ENCODE results near the gene MFSD2A. TPM values are rescaled to one million over a fixed set of nuclear protein-coding genes. Genes with fewer than 3 reads are reported as not detected.
A peak's percentile ranks its signal among the peaks of the same experiment; 100 is the strongest.

Gene MFSD2A
- total and polyA plus RNA-seq, 10 of the 15 experiments (the other 5 are each of a cell fraction or from before 2014, with no cell fraction given): 0.84 to 30.1 (median 15.2) TPM

DNA sequence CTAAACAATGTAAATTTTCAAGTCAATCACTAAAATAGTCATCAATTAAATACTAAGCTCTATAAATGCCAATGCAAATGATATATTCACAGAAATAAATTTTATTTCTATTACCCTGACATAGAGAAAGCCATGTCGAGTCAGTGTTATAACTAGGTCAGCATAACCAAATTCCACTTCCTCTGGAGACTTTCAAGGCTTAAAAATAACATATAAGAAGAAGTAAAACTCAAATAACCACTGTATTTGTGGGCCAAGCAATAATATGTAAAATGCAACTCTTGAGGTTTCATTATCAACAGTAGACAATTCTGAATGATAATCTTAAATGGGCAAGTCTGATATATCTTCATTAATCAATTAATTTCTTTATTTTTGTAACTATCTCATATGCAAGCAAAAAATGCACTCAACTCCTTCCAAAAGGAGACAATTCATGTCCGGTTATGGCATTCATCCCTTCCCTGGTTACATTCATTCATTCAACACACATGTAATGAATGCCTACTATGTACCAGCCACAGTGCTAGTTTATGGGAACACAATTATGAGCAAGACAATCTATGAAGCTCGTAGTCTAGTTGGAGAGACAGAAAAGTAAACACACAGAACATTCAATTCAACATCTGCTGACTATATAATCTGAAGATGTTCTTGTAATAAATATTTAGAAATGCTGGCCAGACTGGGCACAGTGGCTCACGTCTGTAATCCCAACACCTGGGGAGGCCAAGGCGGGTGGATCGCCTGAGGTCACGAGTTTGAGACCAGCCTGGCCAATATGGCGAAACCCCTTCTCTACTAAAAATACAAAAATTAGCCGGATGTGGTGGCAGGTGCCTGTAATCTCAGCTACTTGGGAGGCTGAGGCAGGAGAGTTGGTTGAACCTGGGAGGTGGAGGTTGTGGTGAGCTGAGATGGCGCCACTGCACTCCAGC, 48.5 kb downstream of the MFSD2A start (continued):
- TF ChIP-seq NBN (IDR thresholded peaks at IDR 0.05) (0 out of 2 replicates have a peak, but pooled peaks have one; percentile 31), POLR2AphosphoS5 (IDR thresholded peaks at IDR 0.05; ENCODE audit: low read length) (no peak), TCF12 (IDR thresholded peaks at IDR 0.05; ENCODE audit: low read depth, low read length) (no peak), ZNF217 (IDR thresholded peaks at IDR 0.05) (peak; percentile 73), KLF5 (IDR thresholded peaks at IDR 0.05; ENCODE audit: partially characterized antibody) (no peak), MEF2B (IDR thresholded peaks at IDR 0.05; ENCODE audit: partially characterized antibody, poor library complexity, severe bottlenecking) (peak; percentile 78), KAT2A (conservative IDR thresholded peaks at IDR 0.05; ENCODE audit: control insufficient read depth, low read depth, low read length) (no peak), POLR2A (IDR thresholded peaks at IDR 0.05; ENCODE audit: low read depth, low read length) (no peak), MTA2 (IDR thresholded peaks at IDR 0.05; ENCODE audit: low read depth) (peak; percentile 39), WRNIP1 (IDR thresholded peaks at IDR 0.05; ENCODE audit: borderline replicate concordance, low read depth, low read length) (no peak), BMI1 (IDR thresholded peaks at IDR 0.05; ENCODE audit: borderline replicate concordance) (no peak), SMAD5 (IDR thresholded peaks at IDR 0.05; ENCODE audit: low read depth) (no peak), BACH1 (IDR thresholded peaks at IDR 0.05; ENCODE audit: borderline replicate concordance) (no peak), NFIC (IDR thresholded peaks at IDR 0.05; ENCODE audit: low read depth, low read length) (peak; percentile 83), HCFC1 (IDR thresholded peaks at IDR 0.05; ENCODE audit: low read length) (no peak), NFYB (IDR thresholded peaks at IDR 0.05; ENCODE audit: insufficient read depth, low read depth, low read length) (no peak), IKZF1 (conservative IDR thresholded peaks at IDR 0.05) (0 out of 2 replicates have a peak, but pooled peaks have one; percentile 17), BCL11A (IDR thresholded peaks at IDR 0.05; ENCODE audit: low read depth, low read length) (no peak), YY1 (IDR thresholded peaks at IDR 0.05; ENCODE audit: low read depth, low read length) (no peak), SUPT20H (IDR thresholded peaks at IDR 0.05; ENCODE audit: borderline replicate concordance, control insufficient read depth, low read depth, low read length) (no peak), ZZZ3 (IDR thresholded peaks at IDR 0.05; ENCODE audit: control insufficient read depth, insufficient read length, low read depth) (no peak), JUND (IDR thresholded peaks at IDR 0.05; ENCODE audit: low read depth, low read length) (no peak), SIN3A (IDR thresholded peaks at IDR 0.05; ENCODE audit: low read depth, low read length) (no peak)
- TF ChIP-seq, protein P1, sequence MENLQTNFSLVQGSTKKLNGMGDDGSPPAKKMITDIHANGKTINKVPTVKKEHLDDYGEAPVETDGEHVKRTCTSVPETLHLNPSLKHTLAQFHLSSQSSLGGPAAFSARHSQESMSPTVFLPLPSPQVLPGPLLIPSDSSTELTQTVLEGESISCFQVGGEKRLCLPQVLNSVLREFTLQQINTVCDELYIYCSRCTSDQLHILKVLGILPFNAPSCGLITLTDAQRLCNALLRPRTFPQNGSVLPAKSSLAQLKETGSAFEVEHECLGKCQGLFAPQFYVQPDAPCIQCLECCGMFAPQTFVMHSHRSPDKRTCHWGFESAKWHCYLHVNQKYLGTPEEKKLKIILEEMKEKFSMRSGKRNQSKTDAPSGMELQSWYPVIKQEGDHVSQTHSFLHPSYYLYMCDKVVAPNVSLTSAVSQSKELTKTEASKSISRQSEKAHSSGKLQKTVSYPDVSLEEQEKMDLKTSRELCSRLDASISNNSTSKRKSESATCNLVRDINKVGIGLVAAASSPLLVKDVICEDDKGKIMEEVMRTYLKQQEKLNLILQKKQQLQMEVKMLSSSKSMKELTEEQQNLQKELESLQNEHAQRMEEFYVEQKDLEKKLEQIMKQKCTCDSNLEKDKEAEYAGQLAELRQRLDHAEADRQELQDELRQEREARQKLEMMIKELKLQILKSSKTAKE (IDR thresholded peaks at IDR 0.05; ENCODE audit: low read depth, poor library complexity, severe bottlenecking): peak; percentile 70
- TF ChIP-seq, protein P2, sequence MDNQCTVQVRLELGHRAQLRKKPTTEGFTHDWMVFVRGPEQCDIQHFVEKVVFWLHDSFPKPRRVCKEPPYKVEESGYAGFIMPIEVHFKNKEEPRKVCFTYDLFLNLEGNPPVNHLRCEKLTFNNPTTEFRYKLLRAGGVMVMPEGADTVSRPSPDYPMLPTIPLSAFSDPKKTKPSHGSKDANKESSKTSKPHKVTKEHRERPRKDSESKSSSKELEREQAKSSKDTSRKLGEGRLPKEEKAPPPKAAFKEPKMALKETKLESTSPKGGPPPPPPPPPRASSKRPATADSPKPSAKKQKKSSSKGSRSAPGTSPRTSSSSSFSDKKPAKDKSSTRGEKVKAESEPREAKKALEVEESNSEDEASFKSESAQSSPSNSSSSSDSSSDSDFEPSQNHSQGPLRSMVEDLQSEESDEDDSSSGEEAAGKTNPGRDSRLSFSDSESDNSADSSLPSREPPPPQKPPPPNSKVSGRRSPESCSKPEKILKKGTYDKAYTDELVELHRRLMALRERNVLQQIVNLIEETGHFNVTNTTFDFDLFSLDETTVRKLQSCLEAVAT (IDR thresholded peaks at IDR 0.05): no peak

All from GM12878 (cell line).